Nephron progenitor cell (in vitro differentiated cells): ENCODE results near the gene MGMT.

Source experiments
- DNase-seq: peaks from one replicate; pipeline ENCODE4 v3.0.0; 2021
- H3K27ac Mint-ChIP-seq: 2 replicates; pipeline ENCODE4 v1.8.0; 2021; ENCODE audit warnings: mild to moderate bottlenecking, moderate library complexity, mixed read lengths
- H3K27me3 Mint-ChIP-seq: 2 replicates; pipeline ENCODE4 v1.8.0; 2021; ENCODE audit warnings: mild to moderate bottlenecking, low read depth, mixed read lengths; ENCODE audit not compliant: poor library complexity
- H3K36me3 Mint-ChIP-seq: 2 replicates; pipeline ENCODE4 v1.8.0; 2021; ENCODE audit warnings: low read depth, mixed read lengths
- H3K4me1 Mint-ChIP-seq: 2 replicates; pipeline ENCODE4 v1.8.0; 2021; ENCODE audit warnings: mixed read lengths
- H3K4me3 Mint-ChIP-seq: 2 replicates; pipeline ENCODE4 v1.8.0; 2021; ENCODE audit warnings: mild to moderate bottlenecking, moderate library complexity, mixed read lengths
- H3K9me3 Mint-ChIP-seq: 2 replicates; pipeline ENCODE4 v1.8.0; 2021; ENCODE audit warnings: mild to moderate bottlenecking, moderate library complexity, mixed read lengths
- TF ChIP-seq, protein P1 (sequence below): fragments of 200-600 bp; sonication (generic); IDR thresholded peaks from 2 replicates; pipeline ENCODE4 v1.5.0; 2021; ENCODE audit warnings: antibody characterized with exemption

Gene MGMT

DNA sequence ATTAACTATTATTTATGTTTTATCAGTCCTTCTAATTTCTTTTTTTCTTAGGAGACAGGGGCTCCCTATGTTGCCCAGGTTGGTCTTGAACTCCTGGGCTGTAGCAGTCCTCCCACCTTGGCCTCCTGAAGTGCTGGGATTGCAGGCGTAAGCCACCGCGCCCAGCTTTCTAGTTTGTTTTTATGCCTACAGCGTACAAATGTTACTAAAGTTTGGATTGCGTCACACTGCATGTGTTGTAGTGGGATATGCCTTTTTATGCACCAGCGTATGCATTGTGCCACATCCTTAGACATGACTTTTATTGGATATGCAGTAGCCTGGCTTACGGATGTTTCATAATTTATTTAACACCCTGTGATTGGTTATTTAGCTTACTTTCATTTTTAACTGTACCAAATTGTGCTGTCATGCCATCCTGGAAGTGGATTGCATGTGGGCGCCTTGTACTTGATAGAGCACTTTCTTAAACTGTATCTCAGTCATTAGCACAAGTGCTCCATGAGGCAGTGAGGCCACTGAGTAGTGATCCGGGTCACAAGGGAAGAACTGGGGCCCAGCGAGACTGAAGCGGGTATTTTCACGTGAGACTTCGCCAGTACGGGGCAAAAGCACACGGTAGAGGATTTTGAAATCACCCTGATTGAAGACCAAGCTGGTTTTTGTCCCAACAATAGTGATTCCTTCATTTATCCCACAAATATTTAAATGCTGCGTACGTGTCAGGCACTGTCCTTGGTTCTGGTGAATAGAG, 165.0 kb downstream of the MGMT start:
- Mint-ChIP-seq H3K4me3 (no peak overlapping the region), H3K36me3 (peaks cover 33% of the 10 kb centered on the region), H3K4me1 (peaks cover 42% of the 10 kb centered on the region), H3K27ac (no peak overlapping the region), H3K9me3 (peaks cover 30% of the 10 kb centered on the region), H3K27me3 (no peaks in the 10 kb centered on the region)
- TF ChIP-seq, protein P1, sequence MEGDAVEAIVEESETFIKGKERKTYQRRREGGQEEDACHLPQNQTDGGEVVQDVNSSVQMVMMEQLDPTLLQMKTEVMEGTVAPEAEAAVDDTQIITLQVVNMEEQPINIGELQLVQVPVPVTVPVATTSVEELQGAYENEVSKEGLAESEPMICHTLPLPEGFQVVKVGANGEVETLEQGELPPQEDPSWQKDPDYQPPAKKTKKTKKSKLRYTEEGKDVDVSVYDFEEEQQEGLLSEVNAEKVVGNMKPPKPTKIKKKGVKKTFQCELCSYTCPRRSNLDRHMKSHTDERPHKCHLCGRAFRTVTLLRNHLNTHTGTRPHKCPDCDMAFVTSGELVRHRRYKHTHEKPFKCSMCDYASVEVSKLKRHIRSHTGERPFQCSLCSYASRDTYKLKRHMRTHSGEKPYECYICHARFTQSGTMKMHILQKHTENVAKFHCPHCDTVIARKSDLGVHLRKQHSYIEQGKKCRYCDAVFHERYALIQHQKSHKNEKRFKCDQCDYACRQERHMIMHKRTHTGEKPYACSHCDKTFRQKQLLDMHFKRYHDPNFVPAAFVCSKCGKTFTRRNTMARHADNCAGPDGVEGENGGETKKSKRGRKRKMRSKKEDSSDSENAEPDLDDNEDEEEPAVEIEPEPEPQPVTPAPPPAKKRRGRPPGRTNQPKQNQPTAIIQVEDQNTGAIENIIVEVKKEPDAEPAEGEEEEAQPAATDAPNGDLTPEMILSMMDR = no peak
- no peak for DNase-seq

DNA sequence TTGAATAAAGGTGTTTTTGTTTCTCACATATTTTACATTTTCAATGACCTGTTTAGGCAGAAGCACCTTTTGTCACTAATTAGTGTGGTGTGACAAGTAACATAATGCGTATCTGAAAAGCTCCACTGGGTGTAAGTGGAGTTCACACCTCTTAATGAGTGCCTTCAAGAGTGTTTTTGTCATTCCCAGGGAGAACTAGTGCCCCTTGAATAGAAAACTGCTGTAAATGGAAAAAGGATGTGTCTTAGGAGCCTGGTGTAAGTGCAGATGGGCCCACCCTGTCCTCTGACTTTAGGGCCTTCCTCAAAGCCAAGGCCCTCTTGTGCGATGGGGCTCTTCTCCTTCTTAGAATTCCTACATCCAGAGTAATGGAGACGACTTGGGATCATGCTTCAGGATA, 170.0 kb downstream of the MGMT start:
- Mint-ChIP-seq H3K27ac (no peak overlapping the region), H3K36me3 (peaks cover 47% of the 10 kb centered on the region), H3K27me3 (no peaks in the 10 kb centered on the region), H3K4me1 (peaks cover 5% of the 10 kb centered on the region), H3K4me3 (no peak overlapping the region), H3K9me3 (peaks cover 30% of the 10 kb centered on the region)
- DNase-seq = no peak
- TF ChIP-seq, protein P1 = no peak

DNA sequence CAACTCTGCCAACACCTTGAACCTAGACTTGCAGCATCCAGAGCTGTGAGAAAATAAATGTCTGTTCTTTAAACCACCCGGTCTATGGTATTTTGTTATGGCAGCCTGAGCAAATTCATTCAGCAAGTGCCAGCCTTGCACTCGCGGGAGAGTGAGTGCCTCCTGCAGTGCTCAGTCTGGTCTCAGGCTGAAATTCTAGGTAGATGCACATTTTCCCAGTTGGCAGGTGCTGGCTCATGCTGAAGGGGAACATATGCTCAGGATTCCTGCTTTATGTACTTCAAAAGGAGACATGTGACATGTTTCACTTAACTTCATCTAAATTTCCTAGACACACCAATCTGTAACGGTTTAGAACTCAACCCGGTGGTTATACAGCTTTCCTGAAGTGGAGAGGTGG, 170.8 kb downstream of the MGMT start:
- Mint-ChIP-seq H3K36me3 (peaks cover 40% of the 10 kb centered on the region), H3K4me1 (peaks cover 9% of the 10 kb centered on the region), H3K4me3 (no peak overlapping the region), H3K27ac (no peak overlapping the region), H3K27me3 (peaks cover 3% of the 10 kb centered on the region), H3K9me3 (peaks cover 26% of the 10 kb centered on the region)
- no peak for DNase-seq
- TF ChIP-seq, protein P1 = no peak

DNA sequence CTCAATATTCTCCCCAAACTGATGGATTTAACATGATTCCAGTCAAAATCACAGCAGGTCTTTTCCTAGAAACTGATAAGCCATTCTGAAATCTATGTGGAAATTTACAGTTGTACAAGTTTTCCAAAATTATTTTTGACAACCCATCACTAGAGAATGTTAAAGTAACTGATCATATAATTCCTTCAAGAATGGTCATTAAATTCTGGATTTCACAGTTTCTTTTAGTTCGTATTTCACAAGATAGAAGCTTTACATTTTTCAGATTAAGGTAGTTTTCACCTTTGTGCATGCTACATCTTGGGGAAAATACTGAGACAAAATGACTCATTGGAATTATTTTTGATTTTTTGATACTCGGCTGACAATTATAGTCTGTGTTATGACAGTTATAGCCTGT, 174.3 kb downstream of the MGMT start:
- no peak for DNase-seq
- Mint-ChIP-seq H3K27ac (no peak overlapping the region), H3K9me3 (no peaks in the 10 kb centered on the region), H3K4me1 (peaks cover 21% of the 10 kb centered on the region), H3K36me3 (peaks cover 19% of the 10 kb centered on the region), H3K4me3 (no peak overlapping the region), H3K27me3 (peaks cover 7% of the 10 kb centered on the region)
- TF ChIP-seq, protein P1 = no peak

DNA sequence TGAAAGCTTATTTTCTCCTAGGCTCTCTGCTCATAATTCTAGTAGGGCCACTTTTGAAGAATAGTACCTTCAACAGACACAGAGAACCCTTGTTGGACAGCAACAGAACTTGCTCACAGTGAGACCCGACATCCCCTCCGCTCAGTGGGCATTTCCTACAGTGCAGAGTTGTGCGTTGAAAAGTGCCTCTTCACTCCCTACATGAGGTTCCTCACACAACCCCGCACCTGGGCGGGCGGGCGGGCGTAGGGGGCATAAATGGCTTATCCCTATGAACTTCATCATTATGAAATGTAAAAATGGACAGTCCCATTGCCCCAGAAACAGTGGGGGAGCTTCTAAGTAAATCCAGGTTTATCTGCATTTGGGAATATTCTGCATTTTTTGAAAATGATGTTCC, 174.9 kb downstream of the MGMT start:
- H3K36me3 Mint-ChIP-seq = peaks cover 19% of the 10 kb centered on the region
- peaks cover 21% of the 10 kb centered on the region for H3K4me1 Mint-ChIP-seq
- H3K4me3 Mint-ChIP-seq = no peak overlapping the region
- no peak for DNase-seq
- no peaks in the 10 kb centered on the region for H3K9me3 Mint-ChIP-seq
- H3K27ac Mint-ChIP-seq = no peak overlapping the region
- TF ChIP-seq, protein P1 = no peak
- H3K27me3 Mint-ChIP-seq = peaks cover 7% of the 10 kb centered on the region

DNA sequence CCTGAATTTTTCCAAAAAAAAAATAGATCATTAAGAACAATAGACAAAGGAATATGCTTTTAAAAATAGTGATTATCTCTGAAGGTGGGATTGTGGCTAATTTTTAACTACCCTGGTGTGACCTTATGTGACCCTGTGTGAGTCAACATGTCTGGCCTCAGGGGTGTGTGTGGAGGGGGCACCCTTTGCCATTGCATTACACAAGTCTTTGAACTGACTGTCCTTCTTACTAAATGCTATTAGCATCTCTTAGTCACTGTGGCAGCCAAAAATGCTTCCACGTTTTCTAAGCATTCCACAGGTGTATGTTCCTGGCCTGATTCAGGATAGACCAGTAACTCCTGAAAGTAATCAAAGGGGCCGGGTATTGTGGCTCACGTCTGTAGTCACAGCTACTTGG, 175.4 kb downstream of the MGMT start:
- H3K9me3 Mint-ChIP-seq = no peaks in the 10 kb centered on the region
- TF ChIP-seq, protein P1 = no peak
- H3K27ac Mint-ChIP-seq = no peak overlapping the region
- H3K36me3 Mint-ChIP-seq = peaks cover 19% of the 10 kb centered on the region
- DNase-seq = no peak
- peaks cover 7% of the 10 kb centered on the region for H3K27me3 Mint-ChIP-seq
- H3K4me3 Mint-ChIP-seq = no peak overlapping the region
- H3K4me1 Mint-ChIP-seq = peaks cover 16% of the 10 kb centered on the region
